A172 (cell line): Measurements from ENCODE around the gene TIGD3. TPM values are rescaled to one million over a fixed set of nuclear protein-coding genes. Genes with fewer than 3 reads are reported as not detected.
"Not testable (repeated sequence)": the region's sequence is repeated elsewhere in the genome, so short reads cannot be mapped to it uniquely, and the experiment has no call there.

Experiments
- DNase-seq: peaks from one replicate; pipeline ENCODE4 v3.0.0-alpha.2; 2015; ENCODE audit warnings: low spot score
- total RNA-seq: library from RNA; depleted of rRNA; stranded (reverse); fragments of >200 nt; shearing (Covaris generic); gene quantifications from 2 replicates; pipeline ENCODE4 v1.2.3, GENCODE V29; 2014

TIGD3 gene
- total RNA-seq, 1 experiment from 2014 or later, result 3.5 TPM

- DNase-seq, result no peak
These were observed 30.7 kb upstream of the TIGD3 start for GRCh38 chr11:65323813-65324212.

GRCh38 chr11:65325435-65325834 is 29.1 kb upstream of the TIGD3 start:
- DNase-seq, result no peak

GRCh38 chr11:65327021-65327420 is 27.5 kb upstream of the TIGD3 start:
- no peak for DNase-seq

DNA sequence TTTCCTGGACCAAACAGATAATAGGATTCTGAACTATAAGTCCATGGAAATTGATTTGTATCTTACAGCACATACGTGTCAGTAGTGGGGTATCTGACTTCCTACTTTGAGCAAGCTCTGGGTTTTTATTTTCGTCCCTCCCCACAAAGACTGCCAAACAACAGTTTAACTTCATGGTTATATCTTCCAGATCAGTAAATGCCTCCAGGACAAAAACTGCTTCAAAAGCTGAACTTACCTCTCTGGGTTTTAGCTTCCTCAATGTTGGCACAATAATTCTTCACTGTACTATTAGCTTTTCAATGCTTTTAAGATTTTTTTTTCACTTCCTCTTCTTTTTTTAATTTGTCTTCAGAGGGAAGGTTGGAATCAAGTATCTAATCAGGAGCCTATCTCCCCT is 25.1 kb upstream of the TIGD3 start:
- no peak for DNase-seq

DNA sequence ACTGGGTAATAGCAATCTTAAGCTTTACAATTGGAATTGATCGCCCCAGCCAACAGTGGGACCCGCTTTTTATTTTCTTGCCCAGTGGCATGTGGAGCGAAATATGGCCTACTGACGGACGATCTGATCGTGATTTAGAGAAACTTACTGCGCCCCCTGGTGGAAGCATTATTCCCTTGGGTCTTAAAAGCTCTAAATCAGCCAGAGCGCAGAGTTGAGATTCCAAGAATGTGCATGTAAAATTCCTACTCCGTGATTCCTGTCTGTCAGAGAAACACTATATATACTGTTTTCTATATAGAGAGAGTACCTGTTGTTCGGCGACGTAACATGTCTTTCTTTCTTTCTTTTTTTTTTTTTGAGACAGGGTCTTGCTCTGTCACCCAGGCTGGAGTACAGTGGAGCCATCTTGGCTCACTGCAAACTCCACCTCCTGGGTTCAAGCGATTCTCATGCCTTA is 24.6 kb upstream of the TIGD3 start:
- peak; percentile 87 for DNase-seq

DNA sequence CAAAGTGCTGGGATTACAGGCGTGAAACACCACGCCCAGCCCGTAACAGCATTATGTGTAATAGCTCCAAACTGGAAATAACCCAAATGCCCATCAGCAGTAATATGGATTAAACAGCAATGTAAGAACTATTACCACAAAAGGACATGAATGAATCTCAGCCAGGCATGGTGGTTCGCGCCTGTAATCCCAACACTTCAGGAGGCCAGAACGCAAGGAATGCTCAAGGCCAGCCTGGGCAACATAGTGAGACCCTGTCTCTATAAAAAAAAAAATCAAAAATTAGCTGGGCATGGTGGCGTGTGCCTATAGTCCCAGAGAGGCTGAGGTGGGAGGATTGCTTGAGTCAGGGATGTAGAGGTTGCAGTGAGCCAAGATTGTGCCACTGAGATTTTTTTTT is 24.0 kb upstream of the TIGD3 start:
- no peak for DNase-seq

DNA sequence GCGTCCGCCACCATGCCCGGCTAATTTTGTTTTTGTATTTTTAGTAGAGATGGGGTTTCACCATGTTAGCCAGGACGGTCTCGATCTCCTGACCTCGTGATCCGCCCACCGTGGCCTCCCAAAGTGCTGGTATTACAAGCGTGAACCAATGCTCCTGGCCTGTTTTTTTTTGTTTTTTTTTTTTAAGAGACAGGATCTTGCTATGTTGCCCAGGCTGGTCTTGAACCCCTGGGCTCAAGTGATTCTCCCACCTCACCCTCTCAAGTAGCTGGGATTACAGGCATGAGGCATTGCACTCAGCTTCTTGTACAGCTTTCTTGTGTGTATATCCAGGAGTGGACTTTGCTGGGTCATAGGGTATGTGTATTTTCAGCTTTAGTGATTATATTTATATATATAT is 22.0 kb upstream of the TIGD3 start:
- DNase-seq, result not testable (repeated sequence)

DNA sequence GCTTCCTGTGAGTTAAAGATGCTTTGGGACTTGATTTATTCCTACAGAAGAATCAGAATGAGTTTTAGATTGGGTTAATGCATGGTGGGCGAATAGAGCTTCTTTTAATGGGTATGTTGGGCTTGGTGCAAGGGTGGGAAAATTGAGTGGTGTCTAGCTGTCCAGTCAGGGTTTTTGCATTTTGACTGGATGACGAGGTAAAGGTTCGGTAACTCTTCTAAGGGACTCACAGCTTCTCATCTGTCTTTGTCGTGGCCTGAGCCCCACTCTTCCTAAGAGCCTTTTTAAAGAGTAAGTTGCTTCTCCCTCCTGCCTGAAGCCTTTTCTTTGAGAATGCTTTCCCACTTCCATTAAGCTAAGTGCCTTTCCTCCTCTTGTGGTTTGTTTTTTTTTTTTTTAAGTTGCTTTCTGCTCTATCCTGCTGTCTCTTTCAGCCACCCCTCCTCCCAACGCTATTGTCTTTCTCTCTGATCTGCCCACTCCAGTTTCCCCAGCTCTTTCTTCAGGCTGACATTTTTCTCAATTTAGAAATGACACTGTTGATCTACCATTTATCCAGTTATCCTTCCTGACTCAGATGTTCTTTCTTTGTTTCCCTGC is 19.8 kb upstream of the TIGD3 start:
- DNase-seq, result no peak

DNA sequence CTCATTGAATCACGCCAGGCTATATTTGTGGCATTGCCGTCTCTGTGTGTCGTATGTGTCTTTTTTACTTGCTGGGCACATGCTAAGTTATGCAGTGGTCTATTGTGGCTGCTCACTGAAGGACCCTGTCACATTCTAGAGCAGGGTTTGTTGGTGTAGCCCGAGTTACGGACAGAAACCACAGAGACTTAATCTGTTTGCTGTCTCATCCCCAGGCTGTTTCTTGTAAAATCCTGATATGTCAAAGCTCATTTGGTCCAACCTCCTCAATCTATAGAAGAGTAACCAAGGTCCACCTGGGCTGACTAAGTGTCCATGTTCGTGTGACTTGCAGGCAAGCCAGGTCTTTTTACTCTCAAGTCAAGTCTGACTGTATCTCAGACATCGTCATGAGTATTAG is 15.9 kb upstream of the TIGD3 start:
- no peak for DNase-seq

DNA sequence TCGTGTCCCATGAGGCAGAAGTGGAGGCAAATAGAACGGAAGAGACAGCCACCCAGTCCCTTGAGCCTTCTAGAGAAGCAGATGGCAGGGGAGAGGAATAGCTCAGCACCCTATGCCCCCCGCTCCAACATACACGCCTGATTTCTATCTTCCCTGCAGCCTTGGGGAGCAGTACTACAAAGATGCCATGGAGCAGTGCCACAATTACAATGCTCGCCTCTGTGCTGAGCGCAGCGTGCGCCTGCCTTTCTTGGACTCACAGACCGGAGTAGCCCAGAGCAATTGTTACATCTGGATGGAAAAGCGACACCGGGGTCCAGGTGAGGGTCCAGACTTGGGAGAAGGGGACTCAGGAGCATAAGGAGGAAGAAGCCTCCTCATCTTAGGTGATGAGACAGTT is 14.3 kb upstream of the TIGD3 start:
- DNase-seq, result no peak

DNA sequence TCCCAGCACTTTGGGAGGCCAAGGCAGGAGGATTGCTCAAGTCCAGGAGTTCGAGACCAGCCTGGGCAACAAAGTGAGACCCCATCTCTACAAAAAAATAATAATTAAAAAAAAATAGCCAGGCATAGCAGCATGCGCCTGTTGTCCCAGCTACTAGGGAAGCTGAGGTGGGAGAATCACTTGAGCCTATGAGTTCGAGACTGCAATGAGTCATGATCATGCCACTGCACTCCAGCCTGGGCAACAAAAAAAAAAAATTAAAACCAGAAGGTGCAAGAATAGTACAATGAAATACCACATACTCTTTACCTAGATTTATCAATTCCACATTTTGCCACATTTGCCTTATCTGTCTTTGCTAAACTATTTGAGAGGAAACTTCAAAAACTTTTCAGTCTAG is 12.7 kb upstream of the TIGD3 start:
- DNase-seq, result no peak

- no peak for DNase-seq
These were observed 3.0 kb upstream of the TIGD3 start for GRCh38 chr11:65351511-65351910.

- DNase-seq, result no peak
These were observed 1.8 kb upstream of the TIGD3 start for GRCh38 chr11:65352783-65353182.

DNA sequence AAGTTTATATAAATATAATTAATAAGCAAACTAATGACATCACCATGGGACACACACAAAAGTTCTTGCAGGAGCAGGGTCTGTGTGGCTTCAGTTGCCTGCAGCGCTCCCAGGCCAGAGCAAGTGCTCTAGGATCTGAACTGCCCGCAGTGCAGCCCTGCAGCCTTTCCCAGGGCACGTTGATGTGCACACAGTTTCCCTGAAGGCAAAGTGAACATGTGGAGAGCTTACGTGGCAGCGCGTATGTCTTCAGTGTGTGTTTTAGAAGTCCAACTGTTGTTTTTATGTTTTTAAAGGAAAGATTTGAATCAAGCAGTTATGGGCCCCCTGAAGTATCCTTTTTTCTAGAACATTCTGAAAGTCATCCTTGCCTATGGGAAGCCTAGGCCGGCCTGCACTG is 1.2 kb upstream of the TIGD3 start:
- DNase-seq, result no peak

- DNase-seq, result no peak
These were observed 669 bp upstream of the TIGD3 start for GRCh38 chr11:65353900-65354264.

GRCh38 chr11:65355013-65355775 is 643 bp downstream of the TIGD3 start:
- no peak for DNase-seq

DNA sequence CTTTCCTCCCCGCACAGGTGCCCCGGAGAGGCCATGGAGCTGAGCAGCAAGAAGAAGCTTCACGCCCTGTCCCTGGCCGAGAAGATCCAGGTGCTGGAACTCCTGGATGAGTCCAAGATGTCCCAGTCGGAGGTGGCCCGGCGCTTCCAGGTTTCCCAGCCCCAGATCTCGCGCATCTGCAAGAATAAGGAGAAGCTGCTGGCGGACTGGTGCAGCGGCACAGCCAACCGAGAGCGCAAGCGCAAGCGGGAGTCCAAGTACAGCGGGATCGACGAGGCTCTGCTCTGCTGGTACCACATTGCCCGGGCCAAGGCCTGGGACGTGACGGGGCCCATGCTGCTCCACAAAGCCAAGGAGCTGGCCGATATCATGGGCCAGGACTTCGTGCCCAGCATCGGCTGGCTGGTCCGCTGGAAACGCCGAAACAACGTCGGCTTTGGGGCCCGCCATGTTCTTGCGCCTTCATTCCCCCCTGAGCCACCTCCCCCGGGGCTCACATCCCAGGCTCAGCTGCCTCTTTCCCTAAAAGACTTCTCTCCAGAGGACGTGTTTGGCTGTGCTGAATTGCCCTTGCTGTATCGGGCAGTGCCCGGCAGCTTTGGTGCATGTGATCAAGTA is 1.3 kb downstream of the TIGD3 start:
- DNase-seq, result no peak

- no peak for DNase-seq
These were observed 1.9 kb downstream of the TIGD3 start for GRCh38 chr11:65356394-65356972.

GRCh38 chr11:65357856-65358356 is 3.4 kb downstream of the TIGD3 start:
- DNase-seq, result no peak

- no peak for DNase-seq
These were observed 7.9 kb downstream of the TIGD3 start for GRCh38 chr11:65362320-65362931.

GRCh38 chr11:65362966-65363365 is 8.4 kb downstream of the TIGD3 start:
- DNase-seq, result no peak

DNA sequence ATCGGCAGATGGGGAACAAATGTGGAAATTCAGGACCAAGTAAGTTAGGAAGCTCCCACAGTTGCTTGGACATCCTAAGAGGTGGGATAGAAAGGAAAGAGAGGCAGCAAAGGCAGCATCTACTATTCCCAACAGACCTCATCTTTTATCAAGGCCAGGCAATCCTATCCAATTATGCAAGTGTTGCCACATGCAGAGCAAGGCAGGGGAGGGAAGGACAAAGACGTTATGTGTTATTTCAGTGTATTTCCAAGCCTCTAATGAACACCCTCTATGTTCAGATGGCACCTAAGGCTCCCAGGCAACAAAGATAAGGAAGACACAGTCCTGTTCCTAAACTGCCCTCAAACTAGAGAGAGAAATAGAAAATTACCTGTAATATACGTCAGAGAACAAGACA is 9.2 kb downstream of the TIGD3 start:
- DNase-seq, result no peak
